ENCODE measurements around the gene TTPAL.

TTPAL gene

GRCh38 chr20:44445742-44446710 lies 29.6 kb upstream of the TTPAL start:
- H3K27ac ChIP-seq (ENCODE audit: low read length), result no peak overlapping the region
- H3K9ac ChIP-seq (ENCODE audit: low read length in 2 of 2), result no peak overlapping the region
- peaks cover 0 to 8% of the 10 kb centered on the region in 2 donors for H3K9me3 ChIP-seq (ENCODE audit: control insufficient read depth in 2 of 2, low read length in 2 of 2)
- H3K4me1 ChIP-seq (ENCODE audit: control insufficient read depth, insufficient read depth, low read length), result no peaks in the 10 kb centered on the region
- no peak overlapping the region for H3K4me3 ChIP-seq (ENCODE audit: low read length in 2 of 2)
- peaks cover 0 to 7% of the 10 kb centered on the region in 2 donors for H3K27me3 ChIP-seq (ENCODE audit: control insufficient read depth in 1 of 2, insufficient read depth in 2 of 2, low read length in 2 of 2)
- H3K36me3 ChIP-seq (ENCODE audit: control insufficient read depth in 2 of 2, insufficient read depth in 2 of 2, low read length in 2 of 2), result no peaks in the 10 kb centered on the region

DNA sequence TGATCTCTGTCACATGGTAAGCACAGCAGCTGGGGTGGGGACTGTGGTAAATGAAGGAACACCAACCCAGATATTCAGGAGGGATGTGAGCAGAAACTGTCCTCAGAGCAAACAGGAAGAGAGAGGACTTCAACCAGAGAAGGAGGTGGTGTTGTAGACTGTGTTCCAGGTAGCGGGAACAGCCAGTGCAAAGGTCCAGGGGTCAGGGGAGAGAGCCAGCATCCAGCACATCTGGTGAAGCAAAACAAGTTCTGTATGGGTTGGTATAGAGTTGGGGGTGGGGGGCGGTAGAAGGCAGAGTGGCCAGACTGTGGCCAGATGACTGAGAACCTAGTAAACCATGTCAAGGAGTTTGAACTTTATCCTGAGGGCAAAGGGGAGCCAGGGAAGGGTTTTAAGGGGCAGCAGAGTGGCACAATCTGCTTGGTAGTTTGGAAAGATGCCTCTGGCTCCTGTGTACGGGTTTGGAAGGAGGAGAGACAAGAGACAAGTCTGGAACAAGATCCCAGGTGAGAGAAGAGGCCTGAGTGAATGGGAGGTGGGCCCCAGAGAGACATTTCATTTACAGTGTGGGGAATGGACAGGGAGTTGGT lies 27.8 kb upstream of the TTPAL start:
- Histone ChIP-seq H3K36me3 (ENCODE audit: control insufficient read depth in 2 of 2, insufficient read depth in 2 of 2, low read length in 2 of 2) (no peaks in the 10 kb centered on the region), H3K9me3 (ENCODE audit: control insufficient read depth in 2 of 2, low read length in 2 of 2) (peaks cover 0 to 8% of the 10 kb centered on the region in 2 donors), H3K9ac (ENCODE audit: low read length in 2 of 2) (no peak overlapping the region), H3K27me3 (ENCODE audit: control insufficient read depth in 1 of 2, insufficient read depth in 2 of 2, low read length in 2 of 2) (peaks cover 0 to 3% of the 10 kb centered on the region in 2 donors), H3K4me3 (ENCODE audit: low read length in 2 of 2) (no peak overlapping the region), H3K4me1 (ENCODE audit: control insufficient read depth, insufficient read depth, low read length) (no peaks in the 10 kb centered on the region), H3K27ac (ENCODE audit: low read length) (no peak overlapping the region)

DNA sequence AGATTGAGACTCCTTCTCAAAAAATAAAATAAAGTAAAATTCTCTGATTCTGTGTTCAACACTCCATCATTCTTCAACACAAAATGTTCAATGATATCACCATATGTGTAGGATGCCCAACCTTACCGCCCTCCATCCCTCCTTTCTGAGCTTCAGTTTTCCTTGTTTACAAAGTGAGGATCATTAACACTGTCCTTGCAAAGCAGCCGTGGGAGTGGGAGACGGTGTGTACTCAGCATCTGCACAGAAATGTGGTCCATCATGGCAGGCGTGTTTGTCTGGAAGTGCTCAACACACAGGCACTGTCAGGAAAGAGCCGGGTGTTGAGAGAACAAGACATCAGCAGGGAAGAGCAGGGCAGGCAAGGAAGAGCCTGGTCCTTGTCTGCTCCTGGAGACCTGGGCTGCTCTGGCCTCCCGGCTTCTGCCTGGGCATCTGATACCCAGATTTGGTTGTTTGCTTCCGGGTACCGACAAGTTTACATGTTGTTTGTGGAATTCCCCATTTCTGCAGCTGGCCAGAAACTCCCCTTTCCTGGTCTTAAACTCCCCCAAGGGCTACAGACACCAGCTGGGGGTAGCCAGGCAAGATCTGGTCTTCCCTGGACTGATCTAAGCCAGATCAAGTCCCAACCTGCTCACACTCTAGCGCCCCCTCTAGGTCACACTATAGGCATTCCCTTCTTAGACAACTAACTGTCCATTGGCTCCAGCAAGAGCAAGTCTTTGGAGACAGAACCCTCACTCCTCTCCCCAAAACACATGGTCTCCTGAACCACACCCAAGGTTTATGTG lies 26.7 kb upstream of the TTPAL start:
- Histone ChIP-seq H3K9ac (ENCODE audit: low read length in 2 of 2) (no peak overlapping the region), H3K27ac (ENCODE audit: low read length) (no peak overlapping the region), H3K36me3 (ENCODE audit: control insufficient read depth in 2 of 2, insufficient read depth in 2 of 2, low read length in 2 of 2) (no peaks in the 10 kb centered on the region), H3K9me3 (ENCODE audit: control insufficient read depth in 2 of 2, low read length in 2 of 2) (peaks cover 0 to 8% of the 10 kb centered on the region in 2 donors), H3K27me3 (ENCODE audit: control insufficient read depth in 1 of 2, insufficient read depth in 2 of 2, low read length in 2 of 2) (peaks cover 0 to 3% of the 10 kb centered on the region in 2 donors), H3K4me3 (ENCODE audit: low read length in 2 of 2) (no peak overlapping the region), H3K4me1 (ENCODE audit: control insufficient read depth, insufficient read depth, low read length) (no peaks in the 10 kb centered on the region)

DNA sequence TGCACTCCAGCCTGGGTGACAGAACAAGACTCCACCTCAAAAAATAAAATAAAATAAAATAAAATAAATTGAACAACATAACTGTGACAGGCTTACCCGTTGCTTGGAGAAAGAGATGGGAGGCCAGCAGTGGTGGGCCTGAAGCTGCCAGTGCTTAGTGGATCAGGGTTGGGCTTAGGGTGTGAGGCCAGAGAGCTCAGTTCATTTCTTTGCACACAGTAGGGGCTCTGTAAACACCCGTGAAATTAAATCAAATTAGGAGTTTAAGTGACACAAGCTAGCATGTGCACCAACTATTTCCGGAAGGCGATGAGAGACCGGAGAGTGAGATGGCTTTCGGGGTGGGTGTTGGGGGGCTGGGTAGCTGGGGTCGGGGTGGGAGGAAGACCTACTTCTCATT lies 25.8 kb upstream of the TTPAL start:
- peaks cover 0 to 8% of the 10 kb centered on the region in 2 donors for H3K9me3 ChIP-seq (ENCODE audit: control insufficient read depth in 2 of 2, low read length in 2 of 2)
- no peak overlapping the region for H3K27ac ChIP-seq (ENCODE audit: low read length)
- H3K4me1 ChIP-seq (ENCODE audit: control insufficient read depth, insufficient read depth, low read length), result no peaks in the 10 kb centered on the region
- H3K4me3 ChIP-seq (ENCODE audit: low read length in 2 of 2), result no peak overlapping the region
- H3K27me3 ChIP-seq (ENCODE audit: control insufficient read depth in 1 of 2, insufficient read depth in 2 of 2, low read length in 2 of 2), result peaks cover 0 to 3% of the 10 kb centered on the region in 2 donors
- no peak overlapping the region for H3K9ac ChIP-seq (ENCODE audit: low read length in 2 of 2)
- no peaks in the 10 kb centered on the region for H3K36me3 ChIP-seq (ENCODE audit: control insufficient read depth in 2 of 2, insufficient read depth in 2 of 2, low read length in 2 of 2)

GRCh38 chr20:44450281-44450889 lies 25.3 kb upstream of the TTPAL start:
- peaks cover 0 to 3% of the 10 kb centered on the region in 2 donors for H3K27me3 ChIP-seq (ENCODE audit: control insufficient read depth in 1 of 2, insufficient read depth in 2 of 2, low read length in 2 of 2)
- no peak overlapping the region for H3K9ac ChIP-seq (ENCODE audit: low read length in 2 of 2)
- H3K4me1 ChIP-seq (ENCODE audit: control insufficient read depth, insufficient read depth, low read length), result no peaks in the 10 kb centered on the region
- no peaks in the 10 kb centered on the region for H3K36me3 ChIP-seq (ENCODE audit: control insufficient read depth in 2 of 2, insufficient read depth in 2 of 2, low read length in 2 of 2)
- no peak overlapping the region for H3K4me3 ChIP-seq (ENCODE audit: low read length in 2 of 2)
- no peak overlapping the region for H3K27ac ChIP-seq (ENCODE audit: low read length)
- peaks cover 0 to 8% of the 10 kb centered on the region in 2 donors for H3K9me3 ChIP-seq (ENCODE audit: control insufficient read depth in 2 of 2, low read length in 2 of 2)

GRCh38 chr20:44450903-44451450 lies 24.7 kb upstream of the TTPAL start:
- H3K4me3 ChIP-seq (ENCODE audit: low read length in 2 of 2), result no peak overlapping the region
- H3K27me3 ChIP-seq (ENCODE audit: control insufficient read depth in 1 of 2, insufficient read depth in 2 of 2, low read length in 2 of 2), result peaks cover 0 to 3% of the 10 kb centered on the region in 2 donors
- no peaks in the 10 kb centered on the region for H3K4me1 ChIP-seq (ENCODE audit: control insufficient read depth, insufficient read depth, low read length)
- H3K36me3 ChIP-seq (ENCODE audit: control insufficient read depth in 2 of 2, insufficient read depth in 2 of 2, low read length in 2 of 2), result no peaks in the 10 kb centered on the region
- no peak overlapping the region for H3K9ac ChIP-seq (ENCODE audit: low read length in 2 of 2)
- H3K9me3 ChIP-seq (ENCODE audit: control insufficient read depth in 2 of 2, low read length in 2 of 2), result peaks cover 0 to 3% of the 10 kb centered on the region in 2 donors
- no peak overlapping the region for H3K27ac ChIP-seq (ENCODE audit: low read length)

- Histone ChIP-seq H3K9ac (ENCODE audit: low read length in 2 of 2) (no peak overlapping the region), H3K27ac (ENCODE audit: low read length) (no peak overlapping the region), H3K9me3 (ENCODE audit: control insufficient read depth in 2 of 2, low read length in 2 of 2) (no peaks in the 10 kb centered on the region), H3K36me3 (ENCODE audit: control insufficient read depth in 2 of 2, insufficient read depth in 2 of 2, low read length in 2 of 2) (no peaks in the 10 kb centered on the region), H3K4me1 (ENCODE audit: control insufficient read depth, insufficient read depth, low read length) (no peaks in the 10 kb centered on the region), H3K27me3 (ENCODE audit: control insufficient read depth in 1 of 2, insufficient read depth in 2 of 2, low read length in 2 of 2) (peaks cover 0 to 3% of the 10 kb centered on the region in 2 donors), H3K4me3 (ENCODE audit: low read length in 2 of 2) (no peak overlapping the region)
Observed at GRCh38 chr20:44454306-44454963, 21.2 kb upstream of the TTPAL start.

DNA sequence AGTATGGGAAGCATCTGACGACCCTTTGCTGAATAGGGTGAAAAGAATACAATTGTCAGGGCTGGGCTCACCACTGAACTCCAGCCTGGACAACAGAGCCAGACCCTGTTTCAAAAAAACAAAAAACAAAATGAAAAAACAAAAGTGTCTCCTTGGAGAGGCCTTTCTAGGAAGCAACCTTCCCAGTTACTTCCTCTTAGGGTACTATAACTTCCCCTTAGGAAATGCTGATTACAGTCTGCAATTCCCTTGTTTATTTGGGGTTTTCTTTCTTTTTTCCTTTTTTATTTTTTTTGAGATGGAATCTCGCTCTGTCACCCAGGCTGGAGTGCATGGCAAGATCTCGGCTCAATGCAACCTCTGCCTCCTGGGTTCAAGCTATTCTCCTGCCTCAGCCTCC lies 20.5 kb upstream of the TTPAL start:
- Histone ChIP-seq H3K27ac (ENCODE audit: low read length) (no peak overlapping the region), H3K4me3 (ENCODE audit: low read length in 2 of 2) (no peak overlapping the region), H3K4me1 (ENCODE audit: control insufficient read depth, insufficient read depth, low read length) (no peaks in the 10 kb centered on the region), H3K9ac (ENCODE audit: low read length in 2 of 2) (no peak overlapping the region), H3K36me3 (ENCODE audit: control insufficient read depth in 2 of 2, insufficient read depth in 2 of 2, low read length in 2 of 2) (no peaks in the 10 kb centered on the region), H3K9me3 (ENCODE audit: control insufficient read depth in 2 of 2, low read length in 2 of 2) (no peaks in the 10 kb centered on the region), H3K27me3 (ENCODE audit: control insufficient read depth in 1 of 2, insufficient read depth in 2 of 2, low read length in 2 of 2) (peaks cover 0 to 3% of the 10 kb centered on the region in 2 donors)

GRCh38 chr20:44456611-44457010 lies 19.1 kb upstream of the TTPAL start:
- Histone ChIP-seq H3K27ac (ENCODE audit: low read length) (no peak overlapping the region), H3K9ac (ENCODE audit: low read length in 2 of 2) (no peak overlapping the region), H3K4me3 (ENCODE audit: low read length in 2 of 2) (no peak overlapping the region)

More at GRCh38 chr20:44456611-44457010, 19.1 kb upstream of the TTPAL start:
- Histone ChIP-seq H3K27me3 (ENCODE audit: control insufficient read depth in 1 of 2, insufficient read depth in 2 of 2, low read length in 2 of 2) (no peaks in the 10 kb centered on the region), H3K36me3 (ENCODE audit: control insufficient read depth in 2 of 2, insufficient read depth in 2 of 2, low read length in 2 of 2) (no peaks in the 10 kb centered on the region), H3K4me1 (ENCODE audit: control insufficient read depth, insufficient read depth, low read length) (no peaks in the 10 kb centered on the region), H3K9me3 (ENCODE audit: control insufficient read depth in 2 of 2, low read length in 2 of 2) (no peaks in the 10 kb centered on the region)
